ENCODE results near the gene MAST2. TPM values are rescaled to one million over a fixed set of nuclear protein-coding genes. Genes with fewer than 3 reads are reported as not detected.

The MAST2 gene
- total and polyA plus RNA-seq, 2 of the 13 experiments (the other 11 are each of a cell fraction or from before 2014, with no cell fraction given): 15.3 to 23.0 TPM

- TF ChIP-seq ZBTB3 (CRISPR knock-in tag; IDR thresholded peaks at IDR 0.05; ENCODE audit: borderline replicate concordance, low read depth) (0 out of 2 replicates have a peak, but pooled peaks have one; percentile 38), PAXIP1 (CRISPR knock-in tag; conservative IDR thresholded peaks at IDR 0.05) (0 out of 2 replicates have a peak, but pooled peaks have one; percentile 17), NR2C2 (CRISPR knock-in tag; IDR thresholded peaks at IDR 0.05; ENCODE audit: borderline replicate concordance) (peak; percentile 34; the same call in 1 of the 2 replicates)
Observed at GRCh38 chr1:45804669-45804969, 1.2 kb downstream of the MAST2 start (continued).

- H3K4me3 ChIP-seq (replicated peaks in 1 of 3; ENCODE audit: insufficient read depth in 1 of 3, low read depth in 2 of 3, low read length in 3 of 3): no peak overlapping the region
- no TSS peak for BruUV-seq (replicated peaks)
- TF ChIP-seq ZNF558 (CRISPR knock-in tag; IDR thresholded peaks at IDR 0.05; ENCODE audit: borderline replicate concordance) (no peak), ZNF770 (CRISPR knock-in tag; IDR thresholded peaks at IDR 0.05) (peak; percentile 16; the same call in 1 of the 2 replicates)
- CTCF ChIA-PET (ENCODE audit: low intra/inter-chr PET ratio, low total read pairs): no interaction called here
- 98% methylated on average over 4 of the region's 4 CpGs for WGBS (ENCODE audit: low lambda C conversion rate)
- ATAC-seq: no peak
- peaks cover 43% of the 10 kb centered on the region for H3K4me1 ChIP-seq (ENCODE audit: insufficient read depth, low read length)
- no peak for DNase-seq (ENCODE audit: low spot score)
- no peak overlapping the region for H3K27ac ChIP-seq (ENCODE audit: extremely low read length, insufficient read depth, low read length)
- no peaks in the 10 kb centered on the region for H3K27me3 ChIP-seq (ENCODE audit: control insufficient read depth in 1 of 2, insufficient read depth in 2 of 2, low read length in 2 of 2)
- H3K4me2 ChIP-seq (ENCODE audit: low read depth, low read length): peak overlapping the region; percentile 67
- H4K20me1 ChIP-seq (ENCODE audit: insufficient read depth, low read length): no peaks in the 10 kb centered on the region
- in situ Hi-C loops (cut with HindIII; ENCODE audit: extremely low pct_ligation_motif_present, low pct_unique_long_range_greater_than_20kb): no loop called here
- FAIRE-seq: no peak
- no peak overlapping the region for H3K9ac ChIP-seq (ENCODE audit: insufficient read depth, low read depth, low read length)
- no peak overlapping the region for H2AFZ ChIP-seq (ENCODE audit: low read length)
- H3K79me2 ChIP-seq (ENCODE audit: insufficient read depth, low read length): peaks cover 68% of the 10 kb centered on the region
- POLR2A ChIA-PET: no interaction called here
- intact Hi-C loops (cut with micrococcal nuclease; ENCODE audit: unreplicated experiment): no loop called here
- H3K9me3 ChIP-seq (ENCODE audit: low read length): no peaks in the 10 kb centered on the region
- peaks cover 0 to 16% of the 10 kb centered on the region in 2 experiments; a peak in 2 of 5 replicates for H3K36me3 ChIP-seq (replicated peaks in 1 of 2; ENCODE audit: control insufficient read depth in 1 of 2, insufficient read depth in 2 of 2, low read length in 2 of 2)
Observed at GRCh38 chr1:45806129-45806528, 2.7 kb downstream of the MAST2 start.

Measured in HepG2 (cell line).